Activated T-cell treated with anti-CD3 and anti-CD28 coated beads for 24 hours (primary cell): ENCODE results near the gene RNU1-4.
"Not testable (repeated sequence)": the region's sequence is repeated elsewhere in the genome, so short reads cannot be mapped to it uniquely, and the experiment has no call there.

ENCODE experiments used
- DNase-seq: peaks from one replicate; pipeline ENCODE4 v3.0.0-alpha.2; 2020; ENCODE audit warnings: low read depth

RNU1-4 gene

DNA sequence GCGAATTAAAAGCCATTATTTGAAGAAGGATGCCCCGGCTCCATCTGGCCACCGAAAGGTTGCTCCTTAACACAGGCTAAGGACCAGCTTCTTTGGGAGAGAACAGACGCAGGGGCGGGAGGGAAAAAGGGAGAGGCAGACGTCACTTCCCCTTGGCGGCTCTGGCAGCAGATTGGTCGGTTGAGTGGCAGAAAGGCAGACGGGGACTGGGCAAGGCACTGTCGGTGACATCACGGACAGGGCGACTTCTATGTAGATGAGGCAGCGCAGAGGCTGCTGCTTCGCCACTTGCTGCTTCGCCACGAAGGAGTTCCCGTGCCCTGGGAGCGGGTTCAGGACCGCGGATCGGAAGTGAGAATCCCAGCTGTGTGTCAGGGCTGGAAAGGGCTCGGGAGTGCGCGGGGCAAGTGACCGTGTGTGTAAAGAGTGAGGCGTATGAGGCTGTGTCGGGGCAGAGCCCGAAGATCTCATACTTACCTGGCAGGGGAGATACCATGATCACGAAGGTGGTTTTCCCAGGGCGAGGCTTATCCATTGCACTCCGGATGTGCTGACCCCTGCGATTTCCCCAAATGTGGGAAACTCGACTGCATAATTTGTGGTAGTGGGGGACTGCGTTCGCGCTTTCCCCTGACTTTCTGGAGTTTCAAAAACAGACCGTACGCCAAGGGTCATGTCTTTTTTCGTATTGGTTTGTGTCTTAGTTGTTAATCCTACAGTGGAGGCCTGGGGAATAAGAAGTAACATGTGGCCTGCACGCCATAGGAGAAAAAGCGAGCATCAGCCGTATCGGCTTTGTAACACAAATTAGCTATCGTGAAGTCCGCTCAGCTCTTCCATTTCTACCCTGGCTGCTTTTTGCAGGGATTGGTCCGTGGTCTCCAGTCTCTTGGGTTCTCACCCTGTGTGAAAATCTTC is at the start of gene RNU1-4:
TSS of gene RNU1-4 (plus strand) at position 470 of the 918 bp plus-strand sequence.
- DNase-seq, result not testable (repeated sequence)

DNA sequence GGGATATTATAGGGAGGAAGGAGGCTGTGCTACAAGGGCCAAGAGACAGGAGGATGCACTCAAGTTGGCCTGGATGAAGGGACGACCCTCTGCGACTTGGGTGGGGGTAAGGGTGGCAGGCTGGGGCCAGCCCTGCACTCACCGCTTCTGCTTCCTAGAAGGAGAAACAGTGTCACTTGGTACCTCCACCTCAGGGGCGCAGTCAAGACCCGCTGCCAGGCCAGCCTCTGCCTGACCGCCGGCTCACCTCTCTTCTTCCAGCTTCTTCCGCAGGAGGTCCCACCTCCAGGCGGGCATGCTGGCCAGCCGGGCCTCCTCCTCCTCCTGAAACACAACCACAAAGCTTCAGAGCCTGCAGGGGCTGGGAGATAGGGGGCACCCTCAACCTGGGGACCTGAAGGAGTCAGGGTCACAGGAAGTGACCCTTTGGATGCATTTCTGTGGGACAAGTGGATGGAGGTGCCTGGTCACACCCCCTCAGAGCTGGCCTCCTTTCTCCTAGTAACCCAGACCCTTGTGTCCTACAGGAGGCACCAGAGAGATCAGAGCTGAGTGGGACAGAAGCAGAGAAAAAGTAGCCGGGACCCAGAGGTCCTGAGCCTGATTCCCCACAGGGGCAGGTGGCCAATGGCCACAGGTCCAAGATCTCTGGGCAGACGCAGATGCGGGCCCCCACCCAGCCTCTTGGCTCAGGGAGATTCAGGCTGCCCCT is 49.2 kb upstream of the RNU1-4 start:
- DNase-seq, result not testable (repeated sequence)

DNA sequence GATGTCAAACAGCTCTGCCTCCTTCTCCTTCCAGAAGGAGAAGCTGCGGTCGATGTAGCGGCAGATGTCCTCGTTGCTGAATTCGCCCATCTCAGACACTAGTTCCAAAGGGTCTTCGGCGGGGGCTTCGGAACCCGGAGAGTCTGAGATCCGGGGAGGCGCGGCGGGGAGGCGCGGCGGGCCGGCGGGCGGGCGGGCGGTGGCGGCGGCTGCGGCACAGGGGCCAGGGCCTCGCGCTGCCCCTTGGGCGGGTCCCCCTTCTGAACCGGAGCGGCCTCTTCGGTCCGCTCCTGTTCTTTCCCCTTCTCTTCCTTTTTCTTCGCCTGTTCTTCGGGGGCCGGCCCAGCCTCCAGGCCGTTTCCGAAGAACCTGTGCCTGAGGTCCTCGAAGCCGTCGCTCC is 48.0 kb upstream of the RNU1-4 start:
- DNase-seq, result not testable (repeated sequence)

DNA sequence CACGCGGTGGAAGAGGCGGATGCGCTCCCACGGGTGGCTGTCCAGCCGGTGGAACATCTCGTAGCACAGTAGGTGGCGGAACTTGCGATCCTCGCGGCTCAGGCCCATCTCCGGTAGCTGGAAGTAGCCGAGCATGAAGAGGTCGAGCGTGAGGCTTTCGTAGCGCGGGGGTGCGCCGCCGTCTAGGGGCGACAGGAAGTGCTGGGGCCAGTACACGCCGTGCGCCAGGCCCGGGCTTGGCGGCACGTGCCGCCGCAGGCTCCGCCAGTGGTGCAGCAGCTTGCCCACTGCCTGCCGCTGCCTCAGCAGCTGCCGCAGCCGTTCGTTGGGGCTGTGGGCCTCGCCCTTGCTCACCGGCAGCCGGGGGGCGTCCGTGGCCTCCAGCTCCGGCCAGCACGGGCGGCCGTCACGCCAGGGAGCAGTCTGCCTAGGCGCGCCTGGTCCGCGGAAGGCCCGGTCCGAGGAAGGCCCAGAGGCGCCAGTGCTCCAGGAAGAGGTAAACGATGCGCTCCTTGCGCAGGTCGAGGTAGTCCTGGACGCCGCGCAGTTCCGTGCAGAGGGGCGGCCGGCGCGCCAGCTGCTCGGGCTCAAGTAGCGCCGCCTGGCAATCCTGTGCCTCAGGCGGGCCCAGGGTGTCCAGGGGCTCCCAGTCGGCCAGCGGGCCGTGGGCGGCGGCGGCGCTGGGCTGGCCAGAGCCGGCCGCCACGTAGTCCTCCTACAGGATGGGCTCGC is 47.4 kb upstream of the RNU1-4 start:
- DNase-seq, result not testable (repeated sequence)

DNA sequence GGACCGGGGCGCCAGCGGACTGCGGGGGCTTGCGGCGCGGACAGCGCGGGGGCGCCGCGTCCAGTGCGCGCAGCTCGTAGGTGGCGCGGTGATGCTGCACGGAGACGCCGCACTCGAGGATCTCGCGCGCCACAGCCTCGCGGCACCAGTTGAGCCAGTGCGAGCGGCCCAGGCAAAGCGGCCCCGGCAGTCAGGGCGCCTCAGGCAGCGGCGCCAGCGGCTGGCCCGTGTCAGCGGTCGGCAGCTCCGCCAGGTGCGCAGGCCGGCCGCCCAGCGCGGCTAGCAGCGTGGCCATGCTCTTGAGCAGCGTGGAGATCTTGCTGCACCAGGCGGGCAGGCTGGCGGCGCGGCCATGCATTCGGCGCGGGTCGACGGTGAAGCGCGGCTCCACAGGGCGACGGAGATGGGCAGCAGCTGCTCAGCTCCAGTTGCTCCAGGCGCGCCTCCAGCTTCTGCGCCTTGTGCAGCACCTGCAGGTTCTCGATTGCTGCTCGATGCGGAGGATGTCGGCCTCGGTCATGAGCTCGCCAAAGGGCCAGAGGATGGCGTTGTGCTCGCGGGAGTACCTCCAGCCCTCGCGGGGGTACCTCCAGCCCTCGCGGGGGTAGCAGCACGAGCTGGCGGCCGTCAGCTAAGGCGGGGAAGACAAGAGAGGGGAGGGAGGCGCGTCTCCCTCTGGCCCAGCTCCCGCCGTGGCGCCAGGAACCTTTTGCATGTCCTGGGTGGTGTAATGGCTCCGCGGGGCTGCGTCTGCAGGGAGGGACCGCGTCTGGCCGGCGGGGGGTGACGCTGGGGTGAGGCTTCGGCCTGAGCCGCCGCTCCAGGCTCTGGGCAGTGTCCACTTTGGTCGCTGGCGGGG is 46.6 kb upstream of the RNU1-4 start:
- not testable (repeated sequence) for DNase-seq

DNA sequence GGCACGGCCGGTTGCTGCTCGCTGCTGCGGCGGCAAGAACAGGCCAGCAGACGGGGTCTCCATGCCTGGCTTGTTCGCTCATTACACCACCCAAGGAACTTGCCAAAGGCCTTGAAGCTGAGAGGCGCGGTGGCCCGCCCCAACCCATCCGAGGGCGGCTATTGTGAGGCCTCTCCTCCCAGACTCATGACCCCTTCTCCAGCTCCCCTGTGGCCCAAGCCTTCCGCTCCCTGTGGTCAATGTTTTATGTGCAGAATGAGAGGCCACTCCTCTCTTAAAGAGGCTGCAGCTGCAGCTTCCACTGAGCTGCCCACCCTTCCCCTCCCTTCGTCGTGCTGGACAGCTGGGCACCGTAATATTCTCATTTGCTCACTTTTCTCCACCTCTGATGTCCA is 46.0 kb upstream of the RNU1-4 start:
- DNase-seq, result not testable (repeated sequence)

DNA sequence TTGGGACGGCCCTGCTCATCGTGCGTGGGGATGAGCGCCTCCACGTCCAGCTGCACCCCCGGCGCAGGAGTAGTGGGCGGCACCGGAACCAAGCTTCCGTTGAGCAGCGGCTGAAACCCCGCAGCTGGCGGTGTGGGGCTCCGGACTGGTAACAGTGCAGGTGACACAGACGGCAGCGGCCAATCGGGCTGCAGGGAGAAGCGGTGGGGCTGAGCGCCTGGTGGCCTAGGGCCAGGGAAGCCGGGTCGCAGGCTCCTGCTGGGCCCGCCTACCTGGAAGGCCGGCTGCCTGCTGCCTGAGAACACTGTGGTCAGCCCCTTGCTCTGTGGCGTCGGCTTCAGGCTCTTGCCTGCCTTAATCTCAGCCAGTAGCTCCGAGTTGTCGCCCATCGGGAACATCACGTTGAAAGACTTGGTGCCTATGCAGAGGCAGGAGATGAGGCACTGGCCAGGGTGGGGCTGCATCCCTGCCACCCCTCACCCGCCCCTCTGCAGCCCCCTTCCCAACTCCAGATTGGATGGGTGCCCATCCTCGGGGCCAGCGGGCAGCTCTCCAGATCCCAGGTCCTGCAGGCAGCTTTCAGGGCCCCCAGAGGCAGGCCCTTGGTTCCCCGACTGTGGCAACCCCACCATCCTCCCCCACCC is 43.7 kb upstream of the RNU1-4 start:
- not testable (repeated sequence) for DNase-seq

DNA sequence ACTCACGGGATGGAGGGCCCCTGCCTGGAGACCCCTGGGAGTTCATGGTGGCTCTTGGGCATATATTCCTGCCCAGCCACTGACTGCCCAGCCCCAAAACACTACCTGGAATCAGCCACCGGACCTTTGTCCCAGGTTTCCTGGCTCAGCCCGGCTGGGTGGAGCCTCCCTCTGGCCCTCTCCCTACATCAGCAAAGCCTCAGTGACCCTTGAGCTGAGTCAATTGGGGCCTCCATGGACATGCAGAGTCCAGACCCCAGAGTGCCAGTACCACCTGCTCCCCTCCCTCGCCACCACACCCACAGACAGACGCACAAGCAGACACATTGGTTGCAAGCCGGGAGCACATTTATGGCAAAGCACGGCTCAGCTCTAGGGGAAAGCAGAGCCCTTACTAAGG is 43.2 kb upstream of the RNU1-4 start:
- not testable (repeated sequence) for DNase-seq

DNA sequence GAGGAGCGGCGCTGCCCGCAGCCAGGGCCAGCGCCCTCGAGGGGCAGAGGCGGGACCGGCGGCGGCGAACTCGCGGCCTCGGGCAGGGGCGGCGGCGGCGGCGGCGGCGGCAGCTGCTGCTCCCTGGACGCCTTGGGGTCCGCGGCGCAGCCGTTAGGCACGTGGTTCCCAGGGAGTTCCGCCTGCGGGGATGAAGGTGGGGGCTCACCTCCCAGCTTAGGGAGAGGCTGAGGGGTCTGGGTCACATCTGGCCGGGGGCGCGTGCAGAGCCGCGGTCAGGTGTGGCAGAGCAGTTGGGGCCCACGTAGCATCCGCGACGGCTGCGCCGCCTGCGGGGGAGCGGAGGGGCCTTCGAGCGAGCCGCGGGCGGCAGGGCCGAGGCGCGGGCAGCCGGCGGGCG is 40.9 kb upstream of the RNU1-4 start:
- DNase-seq, result not testable (repeated sequence)

DNA sequence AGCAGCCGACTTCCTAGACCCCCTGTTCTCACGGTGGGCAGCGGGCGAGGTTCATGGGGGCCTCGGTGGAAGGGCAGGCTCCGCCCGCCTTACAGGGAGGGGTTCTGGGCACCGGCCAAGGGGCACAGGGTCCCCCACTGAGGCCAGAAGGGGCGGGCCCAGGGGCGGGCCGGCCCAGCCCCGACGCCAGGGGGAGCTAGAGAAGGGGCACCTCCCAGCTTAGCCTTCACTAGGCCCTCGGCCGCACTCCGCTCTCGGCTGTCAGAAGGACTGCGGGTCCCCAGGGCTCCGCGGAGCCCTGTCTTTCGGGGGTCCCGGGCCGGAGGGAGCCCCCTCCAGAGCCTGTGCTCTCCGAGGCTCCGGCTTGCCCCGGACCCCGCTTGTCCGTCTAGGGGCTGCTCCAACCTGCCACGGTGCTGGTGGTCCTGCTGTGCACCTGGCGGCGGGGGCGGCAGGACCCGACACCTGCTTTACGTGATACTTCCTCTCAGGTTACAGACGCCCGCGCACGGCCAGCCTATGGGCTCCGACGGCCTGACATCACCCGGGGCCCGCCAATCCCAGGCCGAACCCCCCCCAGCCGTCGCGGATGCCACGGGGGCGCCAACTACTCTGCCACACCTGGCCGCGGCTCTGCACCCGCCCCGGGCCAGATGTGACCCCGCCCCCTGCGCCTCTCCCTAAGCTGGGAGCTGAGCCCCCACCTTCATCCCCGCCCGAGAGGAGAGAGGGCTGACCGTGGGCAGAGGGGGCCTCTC is 40.0 kb upstream of the RNU1-4 start:
- DNase-seq, result not testable (repeated sequence)

DNA sequence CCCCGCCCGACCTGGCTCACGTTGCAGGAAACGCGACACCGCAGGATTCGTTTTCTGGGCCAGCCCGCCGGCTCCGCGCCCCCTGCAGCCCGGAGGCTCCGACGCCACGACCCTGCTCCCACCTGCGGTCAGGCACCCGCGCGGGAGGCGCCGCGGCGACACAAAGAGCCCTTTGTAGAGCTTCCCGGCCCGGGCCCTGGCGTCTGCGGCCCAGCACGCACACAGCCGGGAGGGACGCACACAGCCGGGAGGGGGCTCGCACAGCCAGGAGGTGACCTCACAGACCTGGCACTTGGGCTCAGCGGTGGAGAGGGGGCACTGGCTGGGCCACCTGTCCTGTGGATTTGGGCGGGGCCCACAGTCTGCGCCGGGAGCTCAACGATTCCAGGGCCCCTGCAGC is 39.1 kb upstream of the RNU1-4 start:
- DNase-seq, result not testable (repeated sequence)

DNA sequence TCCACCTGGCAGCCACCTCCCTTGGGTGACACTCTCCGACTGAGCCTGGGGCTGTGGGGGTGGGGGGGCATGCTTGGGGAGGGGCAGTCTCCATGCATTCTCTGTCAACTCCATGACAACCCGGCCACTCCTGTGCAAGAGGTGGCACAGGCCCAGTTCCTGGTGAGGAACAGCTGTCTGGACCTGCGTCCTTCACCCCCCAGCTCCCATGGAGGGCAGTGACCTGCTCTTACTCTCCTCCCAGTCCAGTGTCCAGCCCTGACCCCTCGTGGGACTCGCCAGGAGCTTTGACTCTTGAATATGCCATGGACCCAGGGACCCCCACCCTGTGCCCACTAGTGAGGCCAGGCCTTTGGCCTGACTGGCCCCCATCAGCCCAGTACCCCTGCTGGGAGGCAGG is 38.0 kb upstream of the RNU1-4 start:
- not testable (repeated sequence) for DNase-seq

DNA sequence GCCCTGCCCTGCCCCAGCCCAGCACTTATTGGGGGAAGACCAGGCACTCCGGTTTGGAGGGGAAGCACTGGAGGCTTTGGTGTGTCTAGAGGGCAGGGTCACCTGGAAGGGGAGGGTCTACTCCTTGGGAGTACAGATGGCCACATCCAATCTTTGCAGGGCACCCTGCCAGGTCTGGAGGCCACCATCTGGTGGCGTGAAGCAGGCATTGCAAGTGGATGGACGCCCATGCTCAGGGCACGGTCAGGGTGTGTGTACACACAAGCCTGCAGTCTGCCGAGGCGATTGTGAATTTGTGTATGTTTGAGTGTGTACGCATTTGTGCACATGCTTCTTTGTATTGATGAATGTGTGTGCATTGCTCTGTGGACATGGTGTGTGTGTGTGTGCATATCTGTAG is 37.2 kb upstream of the RNU1-4 start:
- not testable (repeated sequence) for DNase-seq

DNA sequence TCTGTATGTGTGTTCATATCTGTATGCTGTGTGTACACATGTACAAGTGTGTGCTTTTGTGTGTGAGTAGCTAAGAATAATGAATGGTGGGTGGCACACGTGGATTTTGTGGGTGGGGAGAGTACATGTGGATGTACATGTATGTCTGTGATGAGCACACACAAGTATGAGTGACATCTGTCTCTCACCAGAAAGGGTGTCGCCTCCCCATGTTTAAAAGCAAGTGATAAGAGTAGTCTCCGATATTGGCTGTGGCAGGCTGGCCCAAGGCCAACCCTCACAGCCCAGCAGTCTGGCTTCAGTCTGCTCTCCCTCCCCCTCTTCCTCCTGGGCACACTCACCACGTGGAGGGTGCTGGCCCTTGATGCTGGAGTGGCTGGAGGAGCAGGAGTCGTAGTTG is 36.7 kb upstream of the RNU1-4 start:
- not testable (repeated sequence) for DNase-seq

DNA sequence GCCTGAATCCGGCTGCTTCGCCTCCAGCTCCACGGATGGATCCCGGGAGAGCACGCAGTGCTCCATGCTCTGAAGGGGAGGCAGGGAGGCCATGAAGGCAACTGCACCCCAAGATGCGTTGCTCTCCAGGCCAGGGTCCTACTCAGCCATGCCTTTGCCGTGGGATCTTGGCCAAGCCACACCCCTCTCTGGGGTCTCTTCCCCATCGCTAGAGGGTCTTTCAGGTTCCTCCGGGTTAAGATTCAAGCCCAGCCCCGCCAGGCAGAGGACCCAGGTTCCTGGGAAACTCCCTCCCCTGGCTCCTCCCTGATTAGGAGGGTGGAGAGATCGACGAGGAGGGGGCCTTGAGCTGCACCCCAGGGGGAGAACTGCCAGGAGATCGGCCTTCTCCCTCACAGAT is 36.2 kb upstream of the RNU1-4 start:
- DNase-seq, result not testable (repeated sequence)

DNA sequence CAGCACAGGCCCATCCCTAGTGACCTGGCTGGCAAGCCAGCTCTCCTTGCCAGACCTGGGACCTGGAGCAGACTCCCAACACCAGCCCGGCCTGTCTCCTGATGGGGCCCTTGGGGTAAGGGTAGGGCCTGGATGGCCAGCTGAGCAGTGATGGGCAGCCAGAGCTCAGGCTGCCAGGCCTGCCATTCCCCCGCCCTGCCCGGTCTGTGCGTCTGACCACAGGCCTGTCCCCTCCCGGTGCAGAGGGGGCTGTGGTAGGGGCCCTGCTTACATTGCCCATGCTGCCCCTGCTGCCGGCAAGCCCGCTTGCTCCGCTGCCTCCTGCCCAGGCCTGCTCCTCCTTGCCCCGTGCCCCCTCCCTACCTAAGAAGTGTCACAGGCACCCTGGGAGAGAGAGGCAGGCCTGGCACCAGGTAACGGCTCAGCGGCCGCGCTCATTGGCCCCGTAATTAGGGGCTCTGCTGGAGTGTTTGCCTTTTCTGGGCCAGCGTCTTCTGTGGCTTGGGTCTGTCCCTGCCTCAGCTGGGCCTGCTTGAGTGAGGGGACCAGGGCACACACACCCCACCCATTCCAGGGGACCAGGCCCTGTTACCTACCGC is 35.7 kb upstream of the RNU1-4 start:
- not testable (repeated sequence) for DNase-seq

DNA sequence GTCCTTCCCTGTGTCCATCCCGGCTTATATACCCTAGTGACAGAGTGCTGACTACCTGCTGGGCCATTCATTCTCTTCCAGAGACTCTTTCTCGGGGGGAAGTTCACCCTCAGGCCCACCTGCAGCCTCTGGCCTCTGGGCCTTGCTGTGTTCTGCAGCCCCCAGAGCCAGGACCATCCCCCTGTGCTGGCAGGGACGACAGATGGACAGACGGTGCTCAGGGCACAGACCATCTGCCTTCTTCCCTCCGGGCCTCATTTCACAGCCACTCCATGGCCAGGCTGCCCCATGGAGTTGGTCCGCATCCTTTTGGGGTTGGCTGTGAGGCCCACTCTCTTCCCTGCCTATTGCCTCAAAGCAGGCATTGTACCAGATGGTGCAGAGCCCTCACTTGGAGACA is 34.0 kb upstream of the RNU1-4 start:
- DNase-seq, result not testable (repeated sequence)

DNA sequence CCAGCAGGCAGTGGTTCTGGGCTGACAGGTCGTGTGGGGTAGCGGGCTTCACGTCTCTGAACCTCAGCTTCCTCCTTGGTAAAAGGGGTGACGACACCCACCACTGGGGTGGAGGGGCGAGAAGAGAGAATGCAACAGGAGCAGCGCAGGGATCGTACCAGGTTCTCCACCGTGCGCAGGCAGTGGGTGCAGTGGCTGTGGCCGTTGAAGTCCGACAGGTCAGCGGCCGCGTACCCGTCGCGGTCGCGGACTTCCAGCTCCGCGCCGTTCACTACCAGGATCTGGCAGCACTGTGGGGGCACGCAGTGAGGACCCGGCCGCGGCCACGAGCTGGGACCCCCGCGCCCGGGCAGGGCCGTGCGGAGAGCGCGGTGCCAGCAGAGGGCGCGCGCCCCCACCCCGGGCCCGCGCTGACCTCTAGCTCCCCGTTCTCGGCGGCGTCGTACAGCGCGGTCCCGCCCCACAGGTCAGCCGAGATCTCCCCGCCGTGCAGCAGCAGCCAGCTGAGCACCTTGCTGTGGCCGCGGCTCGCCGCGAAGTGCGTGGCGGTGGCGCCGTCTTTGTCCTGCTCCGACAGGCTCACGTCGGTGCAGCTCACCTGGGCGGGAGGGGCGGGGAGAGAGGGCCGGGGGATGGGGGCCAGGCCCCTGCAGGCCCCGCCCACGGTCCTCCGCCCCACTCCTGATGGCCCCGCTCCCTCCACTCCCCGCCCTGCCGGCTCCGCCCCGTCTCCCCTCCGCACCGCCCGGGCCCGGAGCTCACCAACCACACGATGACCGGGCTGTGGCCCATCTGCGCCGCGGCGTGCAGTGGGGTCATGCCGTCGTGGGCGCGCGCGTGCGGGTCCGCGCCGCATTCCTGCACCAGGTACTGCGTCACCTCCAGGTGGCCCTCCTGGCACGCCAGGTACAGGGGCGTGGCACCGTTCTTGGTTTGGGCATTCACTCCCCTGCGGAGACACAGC is 32.9 kb upstream of the RNU1-4 start:
- not testable (repeated sequence) for DNase-seq
